Uterus (tissue), 4 donors: ENCODE results near the gene POLR3G. TPM values are rescaled to one million over a fixed set of nuclear protein-coding genes. Genes with fewer than 3 reads are reported as not detected.
A peak's percentile ranks its signal among the peaks of the same experiment; 100 is the strongest.

Experiments used
- DNase-seq, 2 donors: peaks; one replicate each; pipeline ENCODE4 v3.0.0-alpha.2; 2019 to 2020
- H3K27ac ChIP-seq, 2 donors: fragments of 200-600 bp; sonication (generic); 1 replicate in 1 of 2; 2 replicates in 1 of 2; pipeline ENCODE4 v1.5.1; 2016 to 2018
- H3K27me3 ChIP-seq, 2 donors: fragments of 200-600 bp; sonication (generic); one replicate each; pipeline ENCODE4 v1.5.1; 2018 to 2019; ENCODE audit warnings: control low read depth in 1 of 2
- H3K36me3 ChIP-seq, 2 donors: fragments of 200-600 bp; sonication (generic); one replicate each; pipeline ENCODE4 v1.5.1; 2019; ENCODE audit warnings: control low read depth in 1 of 2
- H3K4me1 ChIP-seq, 2 donors: fragments of 200-600 bp; sonication (generic); one replicate each; pipeline ENCODE4 v1.5.1; 2018 to 2019; ENCODE audit warnings: control low read depth in 1 of 2
- H3K4me3 ChIP-seq, 2 donors: fragments of 200-600 bp; sonication (generic); 1 replicate in 1 of 2; 2 replicates in 1 of 2; pipeline ENCODE4 v1.5.1; 2018 to 2019; ENCODE audit warnings: mild to moderate bottlenecking in 1 of 2
- H3K9me3 ChIP-seq, 2 donors: fragments of 200-600 bp; sonication (generic); one replicate each; pipeline ENCODE4 v1.5.1; 2019; ENCODE audit warnings: control low read depth in 1 of 2
- POLR2A ChIP-seq, 2 donors: fragments of 450-650 bp; IDR thresholded peaks; one replicate each; pipeline ENCODE4 v1.6.1; 2016; ENCODE audit warnings: antibody characterized with exemption in 2 of 2, mild to moderate bottlenecking in 1 of 2, moderate library complexity in 1 of 2
- intact Hi-C: fragments of 100-400 bp; cut with DNase I; formaldehyde crosslinking; loops from one replicate; pipeline ENCODE4 v1.15.1; 2023; ENCODE audit warnings: low total_unique reads
- total RNA-seq, 4 donors: library from RNA; depleted of rRNA in 3 of 4; stranded (reverse); fragments of >200 nt in 3 of 4; gene quantifications; one replicate each; pipeline versions ENCODE4 v1.1.0 to v1.2.4, GENCODE V29; 2014 to 2023
- TF ChIP-seq, protein P1 (sequence below), 4 experiments: fragments of 200-600 bp in 2 of 4; fragments of 450-650 bp in 2 of 4; sonication (generic) in 2 of 4; IDR thresholded peaks; one replicate each; pipeline ENCODE4 v1.5.1; 2016 to 2019; ENCODE audit warnings: antibody characterized with exemption in 4 of 4, mild to moderate bottlenecking in 2 of 4, moderate library complexity in 1 of 4
- donor health status: DM: yes; HTN: yes; CAD: no.

POLR3G gene
- total RNA-seq, 4 donors from 2014 or later = 2.4 to 4.6 (median 2.5) TPM; not detected in 1

DNA sequence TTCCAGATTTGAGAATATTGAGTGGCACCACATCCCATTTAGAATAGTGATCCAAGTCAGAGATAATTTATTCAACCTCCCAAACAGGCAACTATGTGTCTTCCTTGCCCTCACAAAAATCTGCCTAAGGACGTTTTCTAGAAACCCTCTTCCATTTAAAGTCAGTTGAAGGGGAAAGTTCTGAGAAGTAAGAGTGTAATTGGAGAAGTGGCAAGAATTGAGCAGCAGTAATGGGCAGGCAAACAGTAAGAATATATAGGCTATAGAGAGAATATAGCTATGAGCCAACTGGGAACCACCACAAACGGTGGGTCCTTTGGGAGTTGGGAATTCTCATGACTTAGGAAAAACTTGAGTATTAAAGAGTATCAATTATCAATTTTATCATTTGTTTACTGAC, 34.0 kb upstream of the POLR3G start:
- no peaks in the 10 kb centered on the region for H3K4me1 ChIP-seq
- no peak overlapping the region for H3K4me3 ChIP-seq
- H3K27ac ChIP-seq = no peak overlapping the region
- H3K27me3 ChIP-seq = no peaks in the 10 kb centered on the region
- intact Hi-C loops = no loop called here
- H3K36me3 ChIP-seq = no peaks in the 10 kb centered on the region
- no peak for DNase-seq
- H3K9me3 ChIP-seq = no peaks in the 10 kb centered on the region
- TF ChIP-seq, protein P1, sequence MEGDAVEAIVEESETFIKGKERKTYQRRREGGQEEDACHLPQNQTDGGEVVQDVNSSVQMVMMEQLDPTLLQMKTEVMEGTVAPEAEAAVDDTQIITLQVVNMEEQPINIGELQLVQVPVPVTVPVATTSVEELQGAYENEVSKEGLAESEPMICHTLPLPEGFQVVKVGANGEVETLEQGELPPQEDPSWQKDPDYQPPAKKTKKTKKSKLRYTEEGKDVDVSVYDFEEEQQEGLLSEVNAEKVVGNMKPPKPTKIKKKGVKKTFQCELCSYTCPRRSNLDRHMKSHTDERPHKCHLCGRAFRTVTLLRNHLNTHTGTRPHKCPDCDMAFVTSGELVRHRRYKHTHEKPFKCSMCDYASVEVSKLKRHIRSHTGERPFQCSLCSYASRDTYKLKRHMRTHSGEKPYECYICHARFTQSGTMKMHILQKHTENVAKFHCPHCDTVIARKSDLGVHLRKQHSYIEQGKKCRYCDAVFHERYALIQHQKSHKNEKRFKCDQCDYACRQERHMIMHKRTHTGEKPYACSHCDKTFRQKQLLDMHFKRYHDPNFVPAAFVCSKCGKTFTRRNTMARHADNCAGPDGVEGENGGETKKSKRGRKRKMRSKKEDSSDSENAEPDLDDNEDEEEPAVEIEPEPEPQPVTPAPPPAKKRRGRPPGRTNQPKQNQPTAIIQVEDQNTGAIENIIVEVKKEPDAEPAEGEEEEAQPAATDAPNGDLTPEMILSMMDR (IDR thresholded peaks at IDR 0.05) = no peak
- TF ChIP-seq POLR2A (IDR thresholded peaks at IDR 0.05) = no peak

DNA sequence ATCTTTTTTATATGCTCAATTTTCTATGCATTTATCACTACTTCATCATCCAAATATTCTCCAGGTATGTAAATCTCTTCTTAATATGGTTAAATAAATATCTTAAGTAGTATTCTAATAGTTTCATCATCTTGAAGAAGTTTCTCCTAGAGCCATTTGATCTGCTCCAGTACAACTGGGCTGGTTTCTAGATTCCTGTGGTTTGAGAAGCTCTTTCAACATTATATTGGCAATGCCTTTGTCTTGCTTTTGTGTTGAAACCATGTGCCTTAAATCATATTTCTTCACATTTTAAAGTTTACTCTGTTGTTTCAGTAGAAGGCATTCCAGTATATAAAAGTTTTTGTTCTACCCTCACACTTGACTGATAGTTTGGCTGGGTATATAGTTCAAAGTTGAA, 27.7 kb upstream of the POLR3G start:
- Histone ChIP-seq H3K27me3 (no peaks in the 10 kb centered on the region), H3K27ac (no peak overlapping the region), H3K9me3 (no peaks in the 10 kb centered on the region), H3K36me3 (no peaks in the 10 kb centered on the region), H3K4me1 (no peaks in the 10 kb centered on the region), H3K4me3 (no peak overlapping the region)
- DNase-seq = no peak
- TF ChIP-seq POLR2A (IDR thresholded peaks at IDR 0.05) = no peak
- TF ChIP-seq, protein P1 (IDR thresholded peaks at IDR 0.05) = no peak
- intact Hi-C loops = no loop called here

DNA sequence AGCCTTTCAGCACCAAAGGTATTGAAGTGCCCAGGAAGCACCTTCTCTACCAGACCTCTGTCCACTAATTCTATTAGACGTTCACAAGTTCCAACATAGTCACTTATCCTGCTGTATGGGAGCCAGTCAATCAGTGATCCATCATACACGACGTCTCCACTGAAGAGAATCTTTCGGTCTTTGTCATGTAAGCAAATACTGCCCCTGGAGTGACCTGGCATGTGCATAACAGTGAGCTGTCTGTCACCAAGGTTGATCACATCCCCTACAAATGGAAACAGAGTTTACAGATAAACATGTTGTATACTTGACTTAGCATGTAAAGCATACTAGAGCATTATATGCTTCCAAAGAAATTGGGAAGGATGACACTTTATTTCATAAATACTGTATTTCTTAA, 13.4 kb upstream of the POLR3G start:
- no peaks in the 10 kb centered on the region for H3K27me3 ChIP-seq
- H3K4me1 ChIP-seq = no peaks in the 10 kb centered on the region
- H3K9me3 ChIP-seq = no peaks in the 10 kb centered on the region
- TF ChIP-seq, protein P1 (IDR thresholded peaks at IDR 0.05) = no peak
- no peak for TF ChIP-seq POLR2A (IDR thresholded peaks at IDR 0.05)
- no peak for DNase-seq
- no peaks in the 10 kb centered on the region for H3K36me3 ChIP-seq
- no peak overlapping the region for H3K27ac ChIP-seq
- H3K4me3 ChIP-seq = no peak overlapping the region
- intact Hi-C loops = no loop called here

DNA sequence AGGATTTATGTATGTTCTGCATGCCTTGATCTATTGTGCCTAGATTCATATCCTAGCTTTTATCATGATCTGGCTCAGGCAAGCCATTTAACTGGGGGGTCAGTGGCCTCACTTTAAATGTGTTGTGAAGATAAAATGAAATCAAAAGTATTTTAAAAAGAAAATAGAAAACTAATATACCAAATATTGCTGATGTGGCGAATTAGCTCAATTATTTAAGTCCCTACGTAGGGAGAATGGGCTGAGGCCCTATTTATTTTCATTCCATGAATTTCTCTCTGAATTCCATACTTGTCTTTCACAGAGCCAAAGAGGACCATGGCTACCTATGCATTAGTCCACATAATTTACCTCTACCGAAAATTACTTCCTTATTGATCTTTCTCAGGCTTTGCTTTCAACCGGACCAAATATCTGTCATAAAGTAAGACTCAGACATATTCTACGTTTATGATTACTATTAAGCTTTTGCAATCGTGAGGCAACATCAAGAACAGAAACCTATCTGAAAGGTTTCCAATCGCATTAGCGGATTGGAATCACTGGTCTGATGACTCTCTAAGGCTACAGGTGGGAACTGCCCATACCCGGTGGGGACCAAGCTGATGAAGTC, 1.8 kb upstream of the POLR3G start:
- no peak for DNase-seq
- intact Hi-C loops = no loop called here
- no peaks in the 10 kb centered on the region for H3K27me3 ChIP-seq
- H3K27ac ChIP-seq = no peak overlapping the region
- TF ChIP-seq, protein P1 (IDR thresholded peaks at IDR 0.05) = no peak
- TF ChIP-seq POLR2A (IDR thresholded peaks at IDR 0.05) = no peak
- no peaks in the 10 kb centered on the region for H3K36me3 ChIP-seq
- H3K9me3 ChIP-seq = no peaks in the 10 kb centered on the region
- no peaks in the 10 kb centered on the region for H3K4me1 ChIP-seq
- peak overlapping the region; percentile 80 to 93 for H3K4me3 ChIP-seq

DNA sequence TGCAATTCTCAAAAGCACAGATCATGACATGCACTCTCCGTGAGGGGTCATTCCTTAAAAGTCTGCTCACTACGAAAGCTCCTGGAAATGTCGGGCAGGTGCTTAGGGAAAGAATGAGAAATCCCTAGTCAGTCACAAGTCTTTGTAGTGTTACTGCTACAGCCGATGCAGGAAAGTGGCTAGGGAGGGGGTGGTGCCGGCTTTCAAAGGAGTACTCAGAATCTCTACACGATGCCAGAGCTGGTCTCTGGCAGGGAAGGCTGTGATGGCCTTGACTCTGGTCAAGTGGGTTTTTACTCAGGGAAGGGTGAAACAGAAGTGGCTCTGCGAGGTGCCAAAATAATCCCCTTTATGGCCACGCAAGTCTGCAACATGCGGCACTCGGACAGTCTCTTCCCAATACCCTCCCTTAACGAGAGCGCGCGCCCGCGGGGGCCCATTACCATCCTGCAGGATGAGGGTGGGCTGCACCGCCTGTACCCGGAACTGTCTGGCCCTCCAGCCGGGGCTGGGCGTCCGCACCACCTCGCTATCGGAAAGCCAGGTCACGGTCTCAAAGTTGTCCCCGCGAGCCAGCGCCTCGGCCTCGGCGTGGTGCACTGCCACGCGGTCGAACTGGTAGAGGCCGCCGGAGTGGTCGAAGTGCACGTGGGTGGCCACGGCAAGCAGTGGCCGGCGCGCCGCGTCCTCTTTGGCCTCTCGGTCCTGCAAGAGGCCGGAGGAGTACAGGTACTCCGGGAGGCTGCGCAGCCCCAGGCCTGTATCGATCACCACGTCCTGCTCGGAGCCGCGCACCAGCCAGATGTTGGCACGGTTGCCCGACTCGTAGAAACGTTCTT, 1.0 kb upstream of the POLR3G start:
- no peaks in the 10 kb centered on the region for H3K36me3 ChIP-seq
- H3K9me3 ChIP-seq = no peaks in the 10 kb centered on the region
- TF ChIP-seq POLR2A (IDR thresholded peaks at IDR 0.05) = no peak
- TF ChIP-seq, protein P1 (IDR thresholded peaks at IDR 0.05) = no peak
- peak overlapping the region; percentile 58 to 73 for H3K27ac ChIP-seq
- intact Hi-C loops = no loop called here
- H3K4me1 ChIP-seq = no peaks in the 10 kb centered on the region
- no peaks in the 10 kb centered on the region for H3K27me3 ChIP-seq
- H3K4me3 ChIP-seq = peak overlapping the region; percentile 80 to 93
- peak; percentile 18 to 21 for DNase-seq
